GM18951 (cell line): ENCODE data around the gene HTRA3.

Experiments used
- POLR2A ChIP-seq: IDR thresholded peaks from 4 replicates; pipeline ENCODE4 v1.6.1; 2011; ENCODE audit warnings: mild to moderate bottlenecking; ENCODE audit not compliant: insufficient read length, insufficient read depth; ENCODE audit errors: extremely low read depth
- in situ Hi-C: fragments of 300-500 bp; cut with MboI; formaldehyde crosslinking; loops from one replicate; pipeline ENCODE4 v1.12.0; 2022; ENCODE audit warnings: low sequenced_read_pairs, mixed read lengths, inconsistent platforms; ENCODE audit not compliant: unreplicated experiment

HTRA3 gene

DNA sequence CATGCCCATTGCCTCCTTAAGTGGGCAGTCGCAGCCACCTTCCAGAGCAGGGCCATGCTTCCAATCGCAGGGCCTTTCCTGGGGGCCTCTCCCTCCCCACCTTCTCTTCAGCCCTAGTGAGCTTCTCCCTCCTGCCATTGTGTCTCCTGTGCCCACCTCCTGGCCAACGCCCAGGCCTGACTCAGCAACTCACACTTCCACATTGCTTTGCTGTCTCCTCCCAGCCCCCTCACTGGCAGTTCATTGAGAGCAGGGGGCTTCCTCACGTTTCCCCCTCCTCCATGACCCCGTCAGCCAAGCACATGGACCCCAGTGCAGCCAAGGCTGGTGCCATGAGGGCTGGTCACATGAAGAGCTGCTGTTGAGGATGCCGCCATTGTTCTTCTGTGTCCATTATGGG is 25.9 kb downstream of the HTRA3 start:
- in situ Hi-C loops: no loop called here
- TF ChIP-seq POLR2A: no peak

DNA sequence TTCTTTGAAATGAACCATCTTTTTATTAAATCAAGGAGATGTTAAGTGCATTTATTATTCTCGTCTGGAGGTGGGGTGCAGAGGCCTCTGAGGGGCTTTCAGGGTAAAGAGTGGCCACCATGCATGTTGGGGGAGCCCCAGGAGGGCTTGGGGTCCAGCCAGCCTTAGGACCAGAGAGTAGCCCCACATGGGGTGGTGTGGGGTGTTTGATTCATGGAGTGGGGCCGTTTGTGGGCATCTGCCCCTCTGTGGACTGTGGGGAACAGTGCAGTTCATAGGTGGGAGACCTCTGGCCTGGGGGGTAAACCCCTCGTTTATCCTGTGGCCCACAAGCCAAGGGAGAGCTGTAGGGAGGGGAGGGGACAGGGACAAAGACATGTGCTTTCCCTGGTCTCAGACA is 26.9 kb downstream of the HTRA3 start:
- TF ChIP-seq POLR2A: no peak
- in situ Hi-C loops: no loop called here

DNA sequence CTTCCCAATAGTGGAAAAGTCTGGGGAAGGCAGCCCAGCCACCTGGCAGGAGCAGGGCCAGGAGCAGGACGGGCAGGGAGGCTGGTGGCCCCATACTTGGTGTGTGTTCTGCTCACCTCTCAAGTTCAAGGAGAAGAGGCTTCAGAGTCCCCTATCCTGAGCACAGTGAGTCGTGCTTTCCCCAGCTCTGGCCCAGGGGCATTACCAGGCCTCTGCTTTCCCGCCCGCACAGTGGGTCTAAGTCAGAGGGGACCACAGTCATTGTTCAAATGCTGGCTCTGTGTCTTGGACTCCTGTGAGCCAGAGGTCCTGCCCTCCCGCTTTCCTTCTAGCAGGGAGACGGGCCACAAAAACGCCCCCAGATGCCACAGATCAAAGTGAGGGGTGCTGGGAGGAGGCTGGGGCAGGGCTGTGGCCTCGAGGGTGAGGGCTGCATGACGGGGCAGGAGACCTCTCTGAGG is 27.6 kb downstream of the HTRA3 start:
- no peak for TF ChIP-seq POLR2A

DNA sequence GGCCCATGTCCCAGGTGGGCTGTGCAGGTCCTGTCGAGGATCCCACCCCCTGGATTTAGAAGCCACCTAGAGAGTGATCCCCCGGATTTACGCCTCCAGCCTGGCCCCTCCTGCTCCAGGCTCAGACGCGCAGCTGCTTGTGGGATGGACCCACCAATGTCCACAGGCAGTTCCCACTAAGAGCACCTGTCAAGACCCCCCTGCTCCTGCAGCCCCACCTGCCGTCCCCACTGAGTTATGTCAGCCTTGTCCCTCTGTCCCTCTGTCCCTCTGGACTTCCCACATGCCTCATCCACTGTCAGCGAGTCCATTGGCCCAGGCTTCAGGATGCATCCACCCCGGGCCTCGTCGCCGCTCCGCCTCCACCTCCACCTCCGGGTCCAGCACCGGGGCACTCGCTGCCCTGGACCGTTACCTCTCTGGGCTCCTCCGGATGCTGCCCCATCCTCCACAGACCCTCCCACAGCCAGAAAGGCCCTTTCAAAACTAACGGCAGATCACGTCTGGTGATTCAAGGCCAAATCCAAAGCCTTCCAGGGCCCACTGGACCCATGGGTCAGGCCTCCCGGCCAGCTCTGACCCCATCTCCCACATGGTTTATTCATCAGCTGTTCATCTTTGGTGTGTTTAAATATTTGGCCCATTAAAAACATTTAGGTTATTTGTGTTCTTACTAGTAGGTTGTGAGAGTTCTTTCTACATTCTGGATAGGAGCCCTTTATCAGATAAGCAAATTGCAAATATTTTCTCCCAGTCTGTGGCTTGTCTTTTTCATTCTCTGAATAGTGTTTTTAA is 28.3 kb downstream of the HTRA3 start:
- no peak for TF ChIP-seq POLR2A
- in situ Hi-C loops: no loop called here

More for the DNA sequence above, 27.6 kb downstream of the HTRA3 start:
- in situ Hi-C loops: no loop called here

DNA sequence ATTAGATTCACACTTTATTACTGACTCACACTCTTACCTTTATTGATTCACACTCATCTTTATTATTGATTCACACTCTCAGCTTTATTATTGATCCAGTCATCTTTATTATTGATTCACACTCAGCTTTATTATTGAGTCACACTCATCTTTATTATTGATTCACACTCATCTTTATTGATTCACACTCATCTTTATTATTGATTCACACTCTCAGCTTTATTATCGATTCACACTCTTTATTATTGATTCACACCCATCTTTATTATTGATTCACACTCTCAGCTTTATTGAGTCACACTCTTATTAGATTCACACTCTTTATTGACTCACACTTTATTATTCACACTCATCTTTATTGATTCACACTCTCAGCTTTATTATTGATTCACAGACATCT is 31.3 kb downstream of the HTRA3 start:
- no peak for TF ChIP-seq POLR2A

DNA sequence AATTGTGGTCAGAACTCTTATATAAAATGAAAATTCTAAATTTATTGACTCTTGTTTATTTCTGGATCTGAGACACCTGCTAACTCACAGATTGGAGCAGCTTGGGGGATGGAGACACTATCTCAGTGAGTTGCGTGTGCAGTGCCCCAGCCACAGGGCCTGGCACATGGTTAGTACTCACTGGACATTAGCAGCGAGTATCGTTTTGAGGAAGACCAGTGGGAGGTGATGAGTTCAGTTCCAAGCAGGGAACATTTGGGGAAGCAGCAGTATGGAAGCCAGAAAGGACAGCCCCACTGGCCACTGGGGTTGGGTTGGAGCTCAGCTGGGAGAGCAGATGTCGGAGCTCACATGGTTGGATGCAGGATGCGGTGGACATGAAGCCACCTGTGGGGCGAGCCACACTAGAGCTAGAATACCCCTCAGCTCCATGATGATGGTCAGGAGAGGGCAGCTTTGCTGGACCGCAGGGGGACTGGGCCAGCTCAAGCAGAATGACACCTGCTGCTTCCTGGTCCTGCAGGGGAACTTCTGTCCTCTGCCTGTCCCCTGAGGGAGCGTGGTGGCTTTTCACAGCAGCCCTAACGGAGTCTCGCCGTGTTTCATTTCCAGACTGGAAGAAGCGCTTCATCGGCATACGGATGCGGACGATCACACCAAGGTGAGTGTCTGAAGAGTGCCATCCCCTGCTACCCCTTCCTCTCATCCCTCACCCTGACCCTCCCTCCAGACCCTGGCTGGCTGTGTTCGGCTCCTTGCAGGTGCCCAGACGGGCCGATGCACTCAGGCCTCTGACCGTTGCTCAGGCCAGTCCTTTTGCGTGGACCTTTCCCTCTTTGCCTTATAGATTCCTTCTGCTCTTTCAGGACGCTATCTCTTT is 32.5 kb downstream of the HTRA3 start:
- TF ChIP-seq POLR2A: no peak
- in situ Hi-C loops: no loop called here

More for the DNA sequence above, 31.3 kb downstream of the HTRA3 start:
- in situ Hi-C loops: no loop called here

DNA sequence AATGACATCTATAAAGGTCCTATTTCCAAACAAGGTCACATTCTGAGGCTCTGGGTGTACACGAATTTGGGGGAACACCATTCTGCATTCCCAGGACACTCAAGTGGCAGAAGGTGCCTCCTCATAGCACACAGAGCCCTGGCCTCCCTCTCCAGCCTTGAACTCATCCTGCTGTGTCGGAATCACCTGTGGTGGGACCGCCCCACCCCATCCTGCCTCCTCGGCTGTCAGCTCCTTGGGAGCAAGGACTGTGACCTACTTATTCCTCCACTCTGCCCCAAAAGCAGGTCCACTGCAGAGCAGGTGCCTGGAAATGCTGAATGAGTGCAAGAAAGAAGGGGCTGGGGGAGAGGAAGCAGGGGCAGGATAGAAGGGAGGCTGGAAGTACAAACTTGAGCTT is 33.5 kb downstream of the HTRA3 start:
- TF ChIP-seq POLR2A: no peak
- in situ Hi-C loops: no loop called here

DNA sequence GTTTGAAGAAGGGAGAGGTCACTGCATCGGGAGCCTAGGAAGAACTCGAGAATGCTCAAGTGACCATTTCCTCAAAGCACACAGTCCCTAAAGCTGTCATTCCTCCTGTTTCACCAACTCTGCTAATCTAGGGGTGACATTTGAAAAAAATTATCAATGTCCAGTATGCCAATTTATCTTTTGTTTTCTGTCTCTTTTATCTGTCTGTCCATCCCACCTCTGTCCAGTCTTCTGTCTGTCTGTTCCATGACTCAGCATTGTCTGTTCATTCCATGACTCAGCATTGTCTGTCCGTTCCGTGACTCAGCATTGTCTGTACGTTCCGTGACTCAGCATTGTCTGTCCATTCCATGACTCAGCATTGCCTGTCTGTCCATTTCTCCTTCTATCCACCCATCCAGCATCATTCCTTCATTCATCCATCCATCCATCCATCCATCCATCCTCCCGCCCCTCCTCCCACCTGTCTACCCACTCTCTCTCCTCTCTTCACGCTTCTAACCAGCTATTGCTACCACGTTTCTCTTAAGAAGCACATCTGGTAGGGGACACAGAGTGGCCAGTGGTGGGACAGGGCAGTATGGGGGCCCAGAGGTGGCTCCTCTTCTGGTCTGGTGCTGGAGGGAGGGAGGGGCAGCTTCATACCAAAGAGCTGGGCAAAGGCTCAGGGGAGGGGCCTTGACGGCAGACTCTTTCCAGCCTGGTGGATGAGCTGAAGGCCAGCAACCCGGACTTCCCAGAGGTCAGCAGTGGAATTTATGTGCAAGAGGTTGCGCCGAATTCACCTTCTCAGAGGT is 34.1 kb downstream of the HTRA3 start:
- no peak for TF ChIP-seq POLR2A
- in situ Hi-C loops: no loop called here

DNA sequence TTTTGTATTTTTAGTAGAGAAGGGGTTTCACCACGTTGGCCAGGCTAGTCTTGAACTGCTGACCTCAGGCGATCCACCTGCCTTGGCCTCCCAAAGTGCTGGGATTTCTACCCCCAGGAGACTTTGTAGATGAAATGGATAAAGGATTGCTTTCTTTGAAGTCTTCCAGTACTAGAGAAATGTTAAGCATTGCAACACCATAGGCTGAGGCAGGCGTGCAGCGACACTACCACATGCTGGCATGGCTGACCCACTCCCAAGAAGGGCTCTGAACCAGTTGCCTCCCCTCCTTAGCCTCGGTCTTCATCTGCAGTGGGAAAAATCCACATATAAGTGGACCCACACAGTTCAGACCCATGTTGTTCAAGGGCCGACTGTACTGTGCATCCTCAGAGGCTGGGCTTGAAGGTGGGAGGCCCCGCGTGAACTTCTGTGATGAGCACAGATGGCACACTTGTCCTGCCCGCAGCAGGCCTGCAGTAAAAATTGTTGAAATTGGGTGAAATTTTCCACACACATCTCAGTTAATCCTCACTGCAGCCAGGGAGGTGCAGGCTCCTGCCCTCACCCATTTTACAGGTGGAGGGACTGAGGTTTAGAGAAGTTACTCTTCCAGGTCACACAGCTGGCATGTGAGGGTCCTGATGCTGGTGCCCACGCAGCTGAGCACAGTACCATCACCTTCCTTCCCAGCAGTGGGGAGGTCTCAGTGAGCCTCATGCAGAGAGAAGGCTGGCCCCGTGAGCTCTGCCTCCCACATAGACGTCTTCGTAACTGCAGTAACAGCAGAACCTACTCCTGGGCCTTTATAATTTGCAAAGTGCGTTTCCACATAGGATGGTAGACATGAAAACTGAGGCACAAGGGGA is 35.5 kb downstream of the HTRA3 start:
- in situ Hi-C loops: no loop called here
- TF ChIP-seq POLR2A: no peak

DNA sequence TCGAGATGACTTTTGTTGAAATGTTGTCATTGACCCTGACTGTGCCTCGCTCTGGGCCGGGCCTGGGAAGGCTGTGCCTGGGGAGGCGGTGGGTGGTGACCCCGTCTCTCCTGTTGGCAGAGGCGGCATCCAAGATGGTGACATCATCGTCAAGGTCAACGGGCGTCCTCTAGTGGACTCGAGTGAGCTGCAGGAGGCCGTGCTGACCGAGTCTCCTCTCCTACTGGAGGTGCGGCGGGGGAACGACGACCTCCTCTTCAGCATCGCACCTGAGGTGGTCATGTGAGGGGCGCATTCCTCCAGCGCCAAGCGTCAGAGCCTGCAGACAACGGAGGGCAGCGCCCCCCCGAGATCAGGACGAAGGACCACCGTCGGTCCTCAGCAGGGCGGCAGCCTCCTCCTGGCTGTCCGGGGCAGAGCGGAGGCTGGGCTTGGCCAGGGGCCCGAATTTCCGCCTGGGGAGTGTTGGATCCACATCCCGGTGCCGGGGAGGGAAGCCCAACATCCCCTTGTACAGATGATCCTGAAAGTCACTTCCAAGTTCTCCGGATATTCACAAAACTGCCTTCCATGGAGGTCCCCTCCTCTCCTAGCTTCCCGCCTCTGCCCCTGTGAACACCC is 36.4 kb downstream of the HTRA3 start:
- in situ Hi-C loops: no loop called here
- TF ChIP-seq POLR2A: no peak

DNA sequence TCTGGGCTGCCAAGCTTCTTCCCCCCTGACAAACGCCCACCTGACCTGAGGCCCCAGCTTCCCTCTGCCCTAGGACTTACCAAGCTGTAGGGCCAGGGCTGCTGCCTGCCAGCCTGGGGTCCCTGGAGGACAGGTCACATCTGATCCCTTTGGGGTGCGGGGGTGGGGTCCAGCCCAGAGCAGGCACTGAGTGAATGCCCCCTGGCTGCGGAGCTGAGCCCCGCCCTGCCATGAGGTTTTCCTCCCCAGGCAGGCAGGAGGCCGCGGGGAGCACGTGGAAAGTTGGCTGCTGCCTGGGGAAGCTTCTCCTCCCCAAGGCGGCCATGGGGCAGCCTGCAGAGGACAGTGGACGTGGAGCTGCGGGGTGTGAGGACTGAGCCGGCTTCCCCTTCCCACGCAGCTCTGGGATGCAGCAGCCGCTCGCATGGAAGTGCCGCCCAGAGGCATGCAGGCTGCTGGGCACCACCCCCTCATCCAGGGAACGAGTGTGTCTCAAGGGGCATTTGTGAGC is 37.0 kb downstream of the HTRA3 start:
- in situ Hi-C loops: no loop called here
- no peak for TF ChIP-seq POLR2A
